IPS-18c (cell line): ENCODE data around the gene CLK2.
"Not testable (repeated sequence)": the region's sequence is repeated elsewhere in the genome, so short reads cannot be mapped to it uniquely, and the experiment has no call there.

Experiments
- H3K4me3 ChIP-seq: 2 replicates; pipeline ENCODE4 v1.7.0; 2013; ENCODE audit warnings: low read depth, mild to moderate bottlenecking, low read length, moderate library complexity; ENCODE audit not compliant: insufficient read depth
- H3K9me3 ChIP-seq: one replicate; pipeline ENCODE4 v1.6.1; 2013; ENCODE audit warnings: mild to moderate bottlenecking, low read length, moderate library complexity; ENCODE audit not compliant: control insufficient read depth, insufficient read depth

CLK2 gene

GRCh38 chr1:155254714-155255242 lies 18.5 kb downstream of the CLK2 start:
- Histone ChIP-seq H3K4me3 (peak overlapping the region; percentile 78), H3K9me3 (peaks cover 2% of the 10 kb centered on the region)

GRCh38 chr1:155254228-155254713 lies 19.0 kb downstream of the CLK2 start:
- Histone ChIP-seq H3K4me3 (peak overlapping the region; percentile 78), H3K9me3 (peaks cover 2% of the 10 kb centered on the region)

GRCh38 chr1:155253797-155254196 lies 19.5 kb downstream of the CLK2 start:
- peaks cover 2% of the 10 kb centered on the region for H3K9me3 ChIP-seq
- H3K4me3 ChIP-seq, result peak overlapping the region; percentile 31

- H3K9me3 ChIP-seq, result peaks cover 2% of the 10 kb centered on the region
- H3K4me3 ChIP-seq, result peak overlapping the region; percentile 31; the same call in 1 of the 2 replicates
These were observed 20.1 kb downstream of the CLK2 start for GRCh38 chr1:155253208-155253607.

- Histone ChIP-seq H3K4me3 (no peak overlapping the region), H3K9me3 (peaks cover 2% of the 10 kb centered on the region)
These were observed 21.7 kb downstream of the CLK2 start for GRCh38 chr1:155251566-155251965.

GRCh38 chr1:155250633-155251449 lies 22.5 kb downstream of the CLK2 start:
- Histone ChIP-seq H3K9me3 (peaks cover 2% of the 10 kb centered on the region), H3K4me3 (peak overlapping the region; percentile 74)

- Histone ChIP-seq H3K9me3 (peaks cover 2% of the 10 kb centered on the region), H3K4me3 (peak overlapping the region; percentile 74)
These were observed 23.1 kb downstream of the CLK2 start for GRCh38 chr1:155250246-155250632.

- no peak overlapping the region for H3K4me3 ChIP-seq
- H3K9me3 ChIP-seq, result peaks cover 2% of the 10 kb centered on the region
These were observed 25.4 kb downstream of the CLK2 start for GRCh38 chr1:155247667-155248553.

- H3K9me3 ChIP-seq, H3K4me3 ChIP-seq: not testable (repeated sequence)
These were observed 26.5 kb downstream of the CLK2 start for GRCh38 chr1:155246796-155247195.

GRCh38 chr1:155245163-155245524 lies 28.2 kb downstream of the CLK2 start:
- Histone ChIP-seq H3K4me3 (peak overlapping the region; percentile 56), H3K9me3 (no peaks in the 10 kb centered on the region)

GRCh38 chr1:155244368-155245162 lies 28.7 kb downstream of the CLK2 start:
- Histone ChIP-seq H3K4me3 (peak overlapping the region; percentile 73), H3K9me3 (no peaks in the 10 kb centered on the region)

GRCh38 chr1:155242805-155243358 lies 30.4 kb downstream of the CLK2 start:
- Histone ChIP-seq H3K4me3 (no peak overlapping the region), H3K9me3 (no peaks in the 10 kb centered on the region)

- H3K9me3 ChIP-seq, result no peaks in the 10 kb centered on the region
These were observed 31.5 kb downstream of the CLK2 start for GRCh38 chr1:155241841-155242264.

GRCh38 chr1:155241069-155241679 lies 32.1 kb downstream of the CLK2 start:
- H3K9me3 ChIP-seq, result no peaks in the 10 kb centered on the region

More at GRCh38 chr1:155241841-155242264, 31.5 kb downstream of the CLK2 start:
- no peak overlapping the region for H3K4me3 ChIP-seq

GRCh38 chr1:155236451-155236850 lies 36.9 kb downstream of the CLK2 start:
- Histone ChIP-seq H3K9me3 (no peaks in the 10 kb centered on the region), H3K4me3 (no peak overlapping the region)

More at GRCh38 chr1:155241069-155241679, 32.1 kb downstream of the CLK2 start:
- H3K4me3 ChIP-seq, result no peak overlapping the region; the same call in 1 of the 2 replicates

- H3K9me3 ChIP-seq, H3K4me3 ChIP-seq: not testable (repeated sequence)
These were observed 37.9 kb downstream of the CLK2 start for GRCh38 chr1:155235375-155235774.
